Measurements from ENCODE around the gene GPR4. TPM values are rescaled to one million over a fixed set of nuclear protein-coding genes. Genes with fewer than 3 reads are reported as not detected.

GPR4 gene
- polyA plus RNA-seq, 1 of the 3 experiments (the other 2 are of a cell fraction): 0.69 TPM

DNA sequence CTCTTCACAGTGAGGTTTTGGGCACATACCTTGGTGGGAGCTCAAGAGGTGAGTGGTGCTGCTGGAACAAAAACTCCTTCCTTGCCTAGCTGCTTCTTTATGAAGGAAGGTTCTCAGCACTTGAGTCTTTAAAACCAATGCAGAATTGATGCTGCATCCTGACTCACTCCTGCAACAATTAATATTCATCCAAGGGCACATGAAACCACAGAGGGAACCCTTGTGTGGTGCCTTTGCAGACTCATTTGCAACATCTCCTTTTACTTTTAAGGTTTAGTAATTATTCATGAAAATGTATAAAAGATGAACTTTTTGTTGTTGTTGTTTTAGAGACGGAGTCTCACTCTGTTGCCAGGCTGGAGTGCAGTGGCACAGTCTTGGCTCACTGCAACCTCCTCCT lies 47.5 kb downstream of the GPR4 start:
- POLR2A ChIA-PET: no interaction called here

DNA sequence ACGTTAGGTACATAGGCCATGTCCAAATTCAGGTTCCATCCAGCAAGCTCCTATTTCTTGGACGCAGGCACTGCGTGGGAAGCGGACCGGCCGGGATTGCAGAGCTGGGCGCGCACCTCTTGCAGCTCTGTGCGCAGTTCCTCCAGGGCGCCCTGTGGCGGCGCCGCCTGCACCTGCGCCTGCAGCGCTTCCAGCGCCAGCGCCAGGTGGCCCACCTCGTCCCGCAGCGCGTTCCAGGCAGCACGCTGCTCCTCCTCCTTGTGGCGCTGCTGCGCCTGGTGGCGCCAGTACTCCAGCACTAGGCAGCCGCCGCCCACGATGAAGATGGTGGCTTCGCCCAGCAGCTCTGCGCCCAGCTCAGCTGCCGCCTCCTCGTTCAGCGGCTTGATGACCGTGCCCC lies 48.5 kb downstream of the GPR4 start:
- no peaks in the 10 kb centered on the region for H3K4me1 ChIP-seq (ENCODE audit: control insufficient read depth in 1 of 2, insufficient read depth in 2 of 2, low read depth in 1 of 2, low read length in 1 of 2)
- H3K4me3 ChIP-seq (ENCODE audit: low read depth in 2 of 2, low read length in 1 of 2): no peak overlapping the region
- no peaks in the 10 kb centered on the region for H3F3A ChIP-seq (replicated peaks; ENCODE audit: insufficient read depth)
- 97% methylated on average over 21 of the region's 34 CpGs for WGBS (ENCODE audit: low lambda C conversion rate)
- no peak overlapping the region for H2AFZ ChIP-seq (ENCODE audit: low read depth)
- peaks cover 7% of the 10 kb centered on the region; the same call in 1 of the 2 replicates for H4K20me1 ChIP-seq (ENCODE audit: insufficient read depth)
- H3K36me3 ChIP-seq (replicated peaks in 1 of 2; ENCODE audit: control insufficient read depth in 1 of 2, insufficient read depth in 2 of 2, low read length in 1 of 2): no peaks in the 10 kb centered on the region
- ChIA-PET CTCF (interaction anchor here (0.7 to 2.1 kb wide), 3 partner anchors 12 to 17 kb away, joined by 3 to 5 read pairs (median 3); no protein-coding TSS in a partner anchor), POLR2A (no interaction called here)
- H3K9me3 ChIP-seq: no peaks in the 10 kb centered on the region
- H3K27me3 ChIP-seq (ENCODE audit: insufficient read depth): no peaks in the 10 kb centered on the region
- 0 out of 2 replicates have a peak, but pooled peaks cover 4% of the 10 kb centered on the region for H3K79me2 ChIP-seq (ENCODE audit: insufficient read depth)
- H3K9ac ChIP-seq: no peak overlapping the region
- no peak overlapping the region for H3K27ac ChIP-seq (ENCODE audit: low read depth in 2 of 2, low read length in 1 of 2)
- no peak for DNase-seq
- no peak overlapping the region for H3K4me2 ChIP-seq
- no peaks in the 10 kb centered on the region for H3K9me2 ChIP-seq
- TF ChIP-seq FOXJ3 (CRISPR knock-in tag; IDR thresholded peaks at IDR 0.05): no peak
- no peak for TF ChIP-seq RAD21 (IDR thresholded peaks at IDR 0.05; ENCODE audit: low read length)
- TF ChIP-seq, protein P1, sequence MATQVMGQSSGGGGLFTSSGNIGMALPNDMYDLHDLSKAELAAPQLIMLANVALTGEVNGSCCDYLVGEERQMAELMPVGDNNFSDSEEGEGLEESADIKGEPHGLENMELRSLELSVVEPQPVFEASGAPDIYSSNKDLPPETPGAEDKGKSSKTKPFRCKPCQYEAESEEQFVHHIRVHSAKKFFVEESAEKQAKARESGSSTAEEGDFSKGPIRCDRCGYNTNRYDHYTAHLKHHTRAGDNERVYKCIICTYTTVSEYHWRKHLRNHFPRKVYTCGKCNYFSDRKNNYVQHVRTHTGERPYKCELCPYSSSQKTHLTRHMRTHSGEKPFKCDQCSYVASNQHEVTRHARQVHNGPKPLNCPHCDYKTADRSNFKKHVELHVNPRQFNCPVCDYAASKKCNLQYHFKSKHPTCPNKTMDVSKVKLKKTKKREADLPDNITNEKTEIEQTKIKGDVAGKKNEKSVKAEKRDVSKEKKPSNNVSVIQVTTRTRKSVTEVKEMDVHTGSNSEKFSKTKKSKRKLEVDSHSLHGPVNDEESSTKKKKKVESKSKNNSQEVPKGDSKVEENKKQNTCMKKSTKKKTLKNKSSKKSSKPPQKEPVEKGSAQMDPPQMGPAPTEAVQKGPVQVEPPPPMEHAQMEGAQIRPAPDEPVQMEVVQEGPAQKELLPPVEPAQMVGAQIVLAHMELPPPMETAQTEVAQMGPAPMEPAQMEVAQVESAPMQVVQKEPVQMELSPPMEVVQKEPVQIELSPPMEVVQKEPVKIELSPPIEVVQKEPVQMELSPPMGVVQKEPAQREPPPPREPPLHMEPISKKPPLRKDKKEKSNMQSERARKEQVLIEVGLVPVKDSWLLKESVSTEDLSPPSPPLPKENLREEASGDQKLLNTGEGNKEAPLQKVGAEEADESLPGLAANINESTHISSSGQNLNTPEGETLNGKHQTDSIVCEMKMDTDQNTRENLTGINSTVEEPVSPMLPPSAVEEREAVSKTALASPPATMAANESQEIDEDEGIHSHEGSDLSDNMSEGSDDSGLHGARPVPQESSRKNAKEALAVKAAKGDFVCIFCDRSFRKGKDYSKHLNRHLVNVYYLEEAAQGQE (IDR thresholded peaks at IDR 0.05; ENCODE audit: low read depth, low read length): no peak
- TF ChIP-seq EP300 (IDR thresholded peaks at IDR 0.05; ENCODE audit: borderline replicate concordance in 1 of 2, low read depth in 1 of 2, low read length in 1 of 2): no peak
- TF ChIP-seq, protein P2, sequence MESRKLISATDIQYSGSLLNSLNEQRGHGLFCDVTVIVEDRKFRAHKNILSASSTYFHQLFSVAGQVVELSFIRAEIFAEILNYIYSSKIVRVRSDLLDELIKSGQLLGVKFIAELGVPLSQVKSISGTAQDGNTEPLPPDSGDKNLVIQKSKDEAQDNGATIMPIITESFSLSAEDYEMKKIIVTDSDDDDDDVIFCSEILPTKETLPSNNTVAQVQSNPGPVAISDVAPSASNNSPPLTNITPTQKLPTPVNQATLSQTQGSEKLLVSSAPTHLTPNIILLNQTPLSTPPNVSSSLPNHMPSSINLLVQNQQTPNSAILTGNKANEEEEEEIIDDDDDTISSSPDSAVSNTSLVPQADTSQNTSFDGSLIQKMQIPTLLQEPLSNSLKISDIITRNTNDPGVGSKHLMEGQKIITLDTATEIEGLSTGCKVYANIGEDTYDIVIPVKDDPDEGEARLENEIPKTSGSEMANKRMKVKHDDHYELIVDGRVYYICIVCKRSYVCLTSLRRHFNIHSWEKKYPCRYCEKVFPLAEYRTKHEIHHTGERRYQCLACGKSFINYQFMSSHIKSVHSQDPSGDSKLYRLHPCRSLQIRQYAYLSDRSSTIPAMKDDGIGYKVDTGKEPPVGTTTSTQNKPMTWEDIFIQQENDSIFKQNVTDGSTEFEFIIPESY (IDR thresholded peaks at IDR 0.05; ENCODE audit: borderline replicate concordance, low read depth): no peak
- no peak for TF ChIP-seq SMC3 (IDR thresholded peaks at IDR 0.05; ENCODE audit: low read depth, low read length)
- TF ChIP-seq, protein P3, sequence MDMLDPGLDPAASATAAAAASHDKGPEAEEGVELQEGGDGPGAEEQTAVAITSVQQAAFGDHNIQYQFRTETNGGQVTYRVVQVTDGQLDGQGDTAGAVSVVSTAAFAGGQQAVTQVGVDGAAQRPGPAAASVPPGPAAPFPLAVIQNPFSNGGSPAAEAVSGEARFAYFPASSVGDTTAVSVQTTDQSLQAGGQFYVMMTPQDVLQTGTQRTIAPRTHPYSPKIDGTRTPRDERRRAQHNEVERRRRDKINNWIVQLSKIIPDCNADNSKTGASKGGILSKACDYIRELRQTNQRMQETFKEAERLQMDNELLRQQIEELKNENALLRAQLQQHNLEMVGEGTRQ (IDR thresholded peaks at IDR 0.05; ENCODE audit: borderline replicate concordance, low read depth, low read length): no peak
- TF ChIP-seq RCOR1 (IDR thresholded peaks at IDR 0.05; ENCODE audit: low read length): no peak
- TF ChIP-seq MEF2A (IDR thresholded peaks at IDR 0.05; ENCODE audit: borderline replicate concordance, low read depth): no peak

More for the DNA sequence above, 47.5 kb downstream of the GPR4 start:
- TF ChIP-seq NRF1 (IDR thresholded peaks at IDR 0.05; ENCODE audit: low read depth, low read length): no peak
- no peak for TF ChIP-seq FOSL2 (IDR thresholded peaks at IDR 0.05; ENCODE audit: borderline replicate concordance, low read depth)
- TF ChIP-seq, protein P4, sequence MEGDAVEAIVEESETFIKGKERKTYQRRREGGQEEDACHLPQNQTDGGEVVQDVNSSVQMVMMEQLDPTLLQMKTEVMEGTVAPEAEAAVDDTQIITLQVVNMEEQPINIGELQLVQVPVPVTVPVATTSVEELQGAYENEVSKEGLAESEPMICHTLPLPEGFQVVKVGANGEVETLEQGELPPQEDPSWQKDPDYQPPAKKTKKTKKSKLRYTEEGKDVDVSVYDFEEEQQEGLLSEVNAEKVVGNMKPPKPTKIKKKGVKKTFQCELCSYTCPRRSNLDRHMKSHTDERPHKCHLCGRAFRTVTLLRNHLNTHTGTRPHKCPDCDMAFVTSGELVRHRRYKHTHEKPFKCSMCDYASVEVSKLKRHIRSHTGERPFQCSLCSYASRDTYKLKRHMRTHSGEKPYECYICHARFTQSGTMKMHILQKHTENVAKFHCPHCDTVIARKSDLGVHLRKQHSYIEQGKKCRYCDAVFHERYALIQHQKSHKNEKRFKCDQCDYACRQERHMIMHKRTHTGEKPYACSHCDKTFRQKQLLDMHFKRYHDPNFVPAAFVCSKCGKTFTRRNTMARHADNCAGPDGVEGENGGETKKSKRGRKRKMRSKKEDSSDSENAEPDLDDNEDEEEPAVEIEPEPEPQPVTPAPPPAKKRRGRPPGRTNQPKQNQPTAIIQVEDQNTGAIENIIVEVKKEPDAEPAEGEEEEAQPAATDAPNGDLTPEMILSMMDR (IDR thresholded peaks at IDR 0.05): no peak
- TF ChIP-seq, protein P5, sequence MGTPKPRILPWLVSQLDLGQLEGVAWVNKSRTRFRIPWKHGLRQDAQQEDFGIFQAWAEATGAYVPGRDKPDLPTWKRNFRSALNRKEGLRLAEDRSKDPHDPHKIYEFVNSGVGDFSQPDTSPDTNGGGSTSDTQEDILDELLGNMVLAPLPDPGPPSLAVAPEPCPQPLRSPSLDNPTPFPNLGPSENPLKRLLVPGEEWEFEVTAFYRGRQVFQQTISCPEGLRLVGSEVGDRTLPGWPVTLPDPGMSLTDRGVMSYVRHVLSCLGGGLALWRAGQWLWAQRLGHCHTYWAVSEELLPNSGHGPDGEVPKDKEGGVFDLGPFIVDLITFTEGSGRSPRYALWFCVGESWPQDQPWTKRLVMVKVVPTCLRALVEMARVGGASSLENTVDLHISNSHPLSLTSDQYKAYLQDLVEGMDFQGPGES (IDR thresholded peaks at IDR 0.05; ENCODE audit: low read depth, low read length): no peak
- TF ChIP-seq GATA2 (CRISPR knock-in tag; IDR thresholded peaks at IDR 0.05): no peak
- no peak for TF ChIP-seq TEAD4 (IDR thresholded peaks at IDR 0.05; ENCODE audit: borderline replicate concordance, insufficient read depth)
- no peak for TF ChIP-seq TCF12 (IDR thresholded peaks at IDR 0.05)
- no peak for TF ChIP-seq NFIC (IDR thresholded peaks at IDR 0.05; ENCODE audit: borderline replicate concordance)
- TF ChIP-seq, protein P6, sequence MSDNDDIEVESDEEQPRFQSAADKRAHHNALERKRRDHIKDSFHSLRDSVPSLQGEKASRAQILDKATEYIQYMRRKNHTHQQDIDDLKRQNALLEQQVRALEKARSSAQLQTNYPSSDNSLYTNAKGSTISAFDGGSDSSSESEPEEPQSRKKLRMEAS (IDR thresholded peaks at IDR 0.05; ENCODE audit: low read depth): no peak
- H3K9ac ChIP-seq: no peak overlapping the region
- no peak overlapping the region for H3K27ac ChIP-seq (ENCODE audit: low read depth in 2 of 2, low read length in 1 of 2)
- H3K4me1 ChIP-seq (ENCODE audit: control insufficient read depth in 1 of 2, insufficient read depth in 2 of 2, low read depth in 1 of 2, low read length in 1 of 2): no peaks in the 10 kb centered on the region
- H3K79me2 ChIP-seq (ENCODE audit: insufficient read depth): 0 out of 2 replicates have a peak, but pooled peaks cover 4% of the 10 kb centered on the region
- WGBS (ENCODE audit: low lambda C conversion rate): 100% methylated on average over 1 of the region's 1 CpG
- H3K4me3 ChIP-seq (ENCODE audit: low read depth in 2 of 2, low read length in 1 of 2): no peak overlapping the region
- peaks cover 4% of the 10 kb centered on the region for H3F3A ChIP-seq (replicated peaks; ENCODE audit: insufficient read depth)
- no peaks in the 10 kb centered on the region for H3K9me2 ChIP-seq
- H3K27me3 ChIP-seq (ENCODE audit: insufficient read depth): no peaks in the 10 kb centered on the region
- peaks cover 7% of the 10 kb centered on the region; the same call in 1 of the 2 replicates for H4K20me1 ChIP-seq (ENCODE audit: insufficient read depth)
- H3K9me3 ChIP-seq: no peaks in the 10 kb centered on the region
- no peak for DNase-seq
- no peak overlapping the region for H3K4me2 ChIP-seq
- CTCF ChIA-PET: interaction anchor here (2.1 kb wide), 1 partner anchor 13 kb away, joined by 5 read pairs; no protein-coding TSS in a partner anchor
- no peak overlapping the region for H2AFZ ChIP-seq (ENCODE audit: low read depth)
- no peaks in the 10 kb centered on the region for H3K36me3 ChIP-seq (replicated peaks in 1 of 2; ENCODE audit: control insufficient read depth in 1 of 2, insufficient read depth in 2 of 2, low read length in 1 of 2)
